Sigmoid colon (tissue), 7 donors: ENCODE results near the gene CYFIP2. TPM values are rescaled to one million over a fixed set of nuclear protein-coding genes. Genes with fewer than 3 reads are reported as not detected.

Source experiments
- DNase-seq: peaks from one replicate; pipeline ENCODE4 v3.0.0-alpha.2; 2019
- H3K27ac ChIP-seq, 4 donors: fragments of 200-600 bp; sonication (generic); one replicate each; pipeline ENCODE4 v1.5.1; 2016 to 2019; ENCODE audit warnings: mild to moderate bottlenecking in 1 of 4
- H3K27me3 ChIP-seq, 3 donors: fragments of 200-600 bp; sonication (generic); one replicate each; pipeline ENCODE4 v1.5.1; 2019; ENCODE audit warnings: mild to moderate bottlenecking in 1 of 3
- H3K36me3 ChIP-seq, 4 donors: fragments of 200-600 bp; sonication (generic); one replicate each; pipeline ENCODE4 v1.5.1; 2016 to 2019
- H3K4me1 ChIP-seq, 4 donors: fragments of 200-600 bp; sonication (generic); one replicate each; pipeline ENCODE4 v1.5.1; 2017 to 2019
- H3K4me3 ChIP-seq, 4 donors: fragments of 200-600 bp; sonication (generic); one replicate each; pipeline ENCODE4 v1.5.1; 2017 to 2019; ENCODE audit warnings: mild to moderate bottlenecking in 2 of 4, moderate library complexity in 1 of 4
- H3K9me3 ChIP-seq, 4 donors: fragments of 200-600 bp in 3 of 4; sonication (generic) in 3 of 4; one replicate each; pipeline versions ENCODE4 v1.5.1 to v1.6.1; 2013 to 2019
- EP300 ChIP-seq, 4 donors: sonication (generic); formaldehyde crosslinking; IDR thresholded peaks; one replicate each; pipeline ENCODE4 v1.6.1; 2017; ENCODE audit warnings: antibody characterized with exemption in 4 of 4
- POLR2A ChIP-seq, 2 donors: fragments of 450-650 bp; IDR thresholded peaks; one replicate each; pipeline ENCODE4 v1.6.1; 2016; ENCODE audit warnings: antibody characterized with exemption in 2 of 2, mild to moderate bottlenecking in 2 of 2, moderate library complexity in 2 of 2
- POLR2AphosphoS5 ChIP-seq, 4 donors: sonication (generic); formaldehyde crosslinking; IDR thresholded peaks; one replicate each; pipeline ENCODE4 v1.6.1; 2017; ENCODE audit warnings: antibody characterized with exemption in 4 of 4
- WGBS, 2 donors: extraction: QIAGEN DNeasy Blood & Tissue Kit; methylation state at CpG; one replicate each; pipeline ENCODE4 v1.1.7; 2013; 5-methylcytosine and 5-hydroxymethylcytosine counted together
- intact Hi-C: fragments of 100-400 bp; cut with DNase I; formaldehyde crosslinking; loops from one replicate; pipeline ENCODE4 v1.15.1; 2023
- polyA plus RNA-seq, 3 donors: library from polyadenylated mRNA; stranded (reverse); fragments of 200-250 nt; gene quantifications; one replicate each; pipeline ENCODE4 v1.2.3, GENCODE V29; 2013
- total RNA-seq, 4 donors: library from RNA; depleted of rRNA; stranded (reverse); fragments of >200 nt; gene quantifications; one replicate each; pipeline ENCODE4 v1.1.0, GENCODE V29; 2016
- TF ChIP-seq, protein P1 (sequence below), 4 experiments: fragments of 450-650 bp in 3 of 4; fragments of 200-600 bp in 1 of 4; IDR thresholded peaks; one replicate each; pipeline ENCODE4 v1.5.1; 2016 to 2019; ENCODE audit warnings: antibody characterized with exemption in 4 of 4, mild to moderate bottlenecking in 3 of 4, moderate library complexity in 2 of 4
- donor health status: healthy with polysubstance abuse.
- donor health status: Bipolar disorder and iron deficiency.
- donor health status: healthy.

The CYFIP2 gene
- total and polyA plus RNA-seq, 7 donors, result 4.8 to 38.1 (median 27.5) TPM

- 70 to 86% methylated on average over 4 of the region's 4 CpGs for WGBS, 2 donors
- peak; percentile 91 for DNase-seq
- Histone ChIP-seq H3K27ac (peak overlapping the region; percentile 82 to 94 (median 86)), H3K4me1 (peaks cover 0 to 90% (median 73%) of the 10 kb centered on the region in 4 donors), H3K36me3 (no peaks in the 10 kb centered on the region), H3K4me3 (no peak overlapping the region), H3K27me3 (no peaks in the 10 kb centered on the region), H3K9me3 (no peaks in the 10 kb centered on the region)
- intact Hi-C loops, result loop anchor here (5.0 kb wide), 2 partner anchors 77 to 177 kb away; partner anchors contain the start of gene NIPAL4
- TF ChIP-seq, protein P1, sequence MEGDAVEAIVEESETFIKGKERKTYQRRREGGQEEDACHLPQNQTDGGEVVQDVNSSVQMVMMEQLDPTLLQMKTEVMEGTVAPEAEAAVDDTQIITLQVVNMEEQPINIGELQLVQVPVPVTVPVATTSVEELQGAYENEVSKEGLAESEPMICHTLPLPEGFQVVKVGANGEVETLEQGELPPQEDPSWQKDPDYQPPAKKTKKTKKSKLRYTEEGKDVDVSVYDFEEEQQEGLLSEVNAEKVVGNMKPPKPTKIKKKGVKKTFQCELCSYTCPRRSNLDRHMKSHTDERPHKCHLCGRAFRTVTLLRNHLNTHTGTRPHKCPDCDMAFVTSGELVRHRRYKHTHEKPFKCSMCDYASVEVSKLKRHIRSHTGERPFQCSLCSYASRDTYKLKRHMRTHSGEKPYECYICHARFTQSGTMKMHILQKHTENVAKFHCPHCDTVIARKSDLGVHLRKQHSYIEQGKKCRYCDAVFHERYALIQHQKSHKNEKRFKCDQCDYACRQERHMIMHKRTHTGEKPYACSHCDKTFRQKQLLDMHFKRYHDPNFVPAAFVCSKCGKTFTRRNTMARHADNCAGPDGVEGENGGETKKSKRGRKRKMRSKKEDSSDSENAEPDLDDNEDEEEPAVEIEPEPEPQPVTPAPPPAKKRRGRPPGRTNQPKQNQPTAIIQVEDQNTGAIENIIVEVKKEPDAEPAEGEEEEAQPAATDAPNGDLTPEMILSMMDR (IDR thresholded peaks at IDR 0.05), result no peak
- peak; percentile 70 to 89 (median 88) for TF ChIP-seq POLR2AphosphoS5 (IDR thresholded peaks at IDR 0.05)
- no peak for TF ChIP-seq POLR2A (IDR thresholded peaks at IDR 0.05)
- peak in 3 of 4 donors; percentile 43 to 78 (median 75) for TF ChIP-seq EP300 (IDR thresholded peaks at IDR 0.05)
Measured at GRCh38 chr5:157384971-157385709, 119.2 kb downstream of the CYFIP2 start.

DNA sequence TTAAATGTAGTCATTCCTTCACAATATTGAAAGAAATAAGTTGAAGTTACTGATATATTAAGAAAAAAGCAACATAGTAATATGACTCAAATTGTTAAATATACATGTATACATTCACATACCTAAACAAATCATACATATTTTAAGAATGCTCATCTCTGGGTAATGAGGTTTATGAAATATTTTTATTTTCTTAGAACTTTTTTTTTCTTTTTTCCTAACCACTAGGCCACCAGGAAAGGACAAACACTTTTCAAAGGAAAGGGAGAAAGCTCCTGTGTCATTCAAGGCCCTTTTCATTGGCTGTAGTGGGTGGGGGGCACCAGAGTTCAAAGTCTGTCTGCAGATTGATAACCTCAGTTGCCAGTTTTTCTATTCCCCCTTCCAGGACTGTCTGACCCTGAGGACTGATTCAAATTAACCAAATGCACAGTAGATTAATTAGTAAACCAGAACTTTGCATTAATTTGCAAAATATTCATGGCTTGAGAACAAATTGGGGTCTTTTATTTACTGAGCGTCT is 121.2 kb downstream of the CYFIP2 start:
- no peak for TF ChIP-seq EP300 (IDR thresholded peaks at IDR 0.05)
- no peak for TF ChIP-seq POLR2AphosphoS5 (IDR thresholded peaks at IDR 0.05)
- Histone ChIP-seq H3K4me3 (no peak overlapping the region), H3K27me3 (no peaks in the 10 kb centered on the region), H3K36me3 (no peaks in the 10 kb centered on the region), H3K27ac (peak overlapping the region; percentile 82 to 94 (median 86)), H3K4me1 (peaks cover 0 to 86% (median 71%) of the 10 kb centered on the region in 4 donors), H3K9me3 (no peaks in the 10 kb centered on the region)
- DNase-seq, result no peak
- WGBS, 2 donors, result 81 to 91% methylated on average over 1 of the region's 1 CpG
- intact Hi-C loops, result loop anchor here (5.0 kb wide), 2 partner anchors 75 to 175 kb away; partner anchors contain the start of gene NIPAL4

DNA sequence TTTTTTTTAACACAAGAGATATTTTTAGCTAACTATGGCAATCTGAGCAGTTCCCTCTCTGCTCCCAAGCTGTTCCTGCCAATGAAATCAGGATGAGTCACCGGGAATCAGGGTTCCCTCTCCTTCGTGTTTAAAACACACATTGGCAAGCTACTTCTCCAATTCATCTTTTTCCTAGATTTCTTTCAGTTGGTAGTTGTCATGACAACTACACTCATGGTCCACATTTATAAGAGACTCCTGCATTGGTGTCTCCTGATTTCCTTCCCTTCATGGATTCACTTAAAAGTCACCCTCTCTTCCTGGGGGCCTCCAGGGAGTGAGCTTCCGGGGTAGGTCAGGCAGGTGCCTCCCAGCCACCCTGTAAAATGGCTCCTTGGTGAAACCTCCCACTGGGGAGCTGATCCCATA is 121.8 kb downstream of the CYFIP2 start:
- peak; percentile 86 for DNase-seq
- Histone ChIP-seq H3K4me1 (peaks cover 0 to 81% (median 65%) of the 10 kb centered on the region in 4 donors), H3K9me3 (no peaks in the 10 kb centered on the region), H3K27me3 (no peaks in the 10 kb centered on the region), H3K4me3 (no peak overlapping the region), H3K27ac (peak overlapping the region; percentile 82 to 94 (median 86)), H3K36me3 (no peaks in the 10 kb centered on the region)
- intact Hi-C loops, result loop anchor here (5.0 kb wide), 2 partner anchors 75 to 175 kb away; partner anchors contain the start of gene NIPAL4
- TF ChIP-seq POLR2AphosphoS5 (IDR thresholded peaks at IDR 0.05) (peak; percentile 13 to 66 (median 28)), EP300 (IDR thresholded peaks at IDR 0.05) (peak in 1 of 4 donors; percentile 3), POLR2A (IDR thresholded peaks at IDR 0.05) (no peak)
- WGBS, 2 donors, result 67 to 68% methylated on average over 3 of the region's 3 CpGs

- no peaks in the 10 kb centered on the region for H3K36me3 ChIP-seq
- no peak overlapping the region for H3K4me3 ChIP-seq
- H3K27me3 ChIP-seq, result no peaks in the 10 kb centered on the region
- H3K9me3 ChIP-seq, result no peaks in the 10 kb centered on the region
- peaks cover 0 to 76% (median 63%) of the 10 kb centered on the region in 4 donors for H3K4me1 ChIP-seq
- no peak for TF ChIP-seq EP300 (IDR thresholded peaks at IDR 0.05)
- TF ChIP-seq POLR2AphosphoS5 (IDR thresholded peaks at IDR 0.05), result peak in 1 of 4 donors; percentile 42
- no peak for TF ChIP-seq POLR2A (IDR thresholded peaks at IDR 0.05)
- intact Hi-C loops, result loop anchor here (5.0 kb wide), 2 partner anchors 74 to 174 kb away; partner anchors contain the start of gene NIPAL4
- peak overlapping the region; percentile 82 to 94 (median 86) for H3K27ac ChIP-seq
- DNase-seq, result no peak
Measured at GRCh38 chr5:157388111-157388710, 122.3 kb downstream of the CYFIP2 start.

DNA sequence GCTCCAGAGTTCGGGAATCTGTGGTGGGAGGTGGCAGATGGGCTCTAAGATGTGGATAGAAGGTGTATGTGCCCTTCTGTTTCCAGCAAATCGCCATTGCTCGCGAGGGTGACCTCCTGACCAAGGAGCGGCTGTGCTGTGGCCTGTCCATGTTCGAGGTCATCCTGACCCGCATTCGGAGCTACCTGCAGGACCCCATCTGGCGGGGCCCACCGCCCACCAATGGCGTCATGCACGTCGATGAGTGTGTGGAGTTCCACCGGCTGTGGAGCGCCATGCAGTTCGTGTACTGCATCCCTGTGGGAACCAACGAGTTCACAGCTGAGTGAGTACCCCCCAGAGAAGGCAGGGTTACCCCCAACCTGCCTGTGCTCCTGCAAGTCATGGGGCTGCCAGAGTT is 123.2 kb downstream of the CYFIP2 start:
- Histone ChIP-seq H3K27me3 (no peaks in the 10 kb centered on the region), H3K4me1 (peaks cover 0 to 67% (median 57%) of the 10 kb centered on the region in 4 donors), H3K9me3 (no peaks in the 10 kb centered on the region), H3K36me3 (no peaks in the 10 kb centered on the region), H3K27ac (peak overlapping the region in 3 of 4 donors; percentile 82 to 94 (median 88)), H3K4me3 (no peak overlapping the region)
- 97 to 98% methylated on average over 17 of the region's 17 CpGs for WGBS, 2 donors
- intact Hi-C loops, result loop anchor here (5.0 kb wide), 2 partner anchors 73 to 173 kb away; partner anchors contain the start of gene NIPAL4
- DNase-seq, result no peak
- TF ChIP-seq POLR2A (IDR thresholded peaks at IDR 0.05), result no peak
- TF ChIP-seq, protein P1 (IDR thresholded peaks at IDR 0.05), result no peak
- TF ChIP-seq EP300 (IDR thresholded peaks at IDR 0.05), result no peak
- TF ChIP-seq POLR2AphosphoS5 (IDR thresholded peaks at IDR 0.05), result no peak
